Ectodermal cell (in vitro differentiated cells): Measurements from ENCODE around the gene TP53RK.

Experiments
- H3K27ac ChIP-seq: 2 replicates; pipeline ENCODE4 v1.7.0; 2013; ENCODE audit warnings: mild to moderate bottlenecking, low read depth, low read length; ENCODE audit not compliant: insufficient read depth, poor library complexity, severe bottlenecking
- H3K27me3 ChIP-seq: 2 replicates; pipeline ENCODE4 v1.7.0; 2013; ENCODE audit warnings: mild to moderate bottlenecking, low read length; ENCODE audit not compliant: insufficient read depth, control insufficient read depth, poor library complexity, severe bottlenecking
- H3K36me3 ChIP-seq: one replicate; pipeline ENCODE4 v1.7.0; 2013; ENCODE audit warnings: low read length; ENCODE audit not compliant: control insufficient read depth, insufficient read depth
- H3K4me1 ChIP-seq: one replicate; pipeline ENCODE4 v1.7.0; 2013; ENCODE audit warnings: low read length; ENCODE audit not compliant: control insufficient read depth, insufficient read depth
- H3K4me3 ChIP-seq: 2 replicates; pipeline ENCODE4 v1.7.0; 2013; ENCODE audit warnings: low read depth, low read length, control low read depth; ENCODE audit not compliant: insufficient read depth
- H3K9me3 ChIP-seq: 2 replicates; pipeline ENCODE4 v1.7.0; 2013; ENCODE audit warnings: mild to moderate bottlenecking, low read length, moderate library complexity; ENCODE audit not compliant: control insufficient read depth
- WGBS, 2 experiments: methylation state at CpG; one replicate each; pipeline ENCODE4 v1.1.7; 2013; ENCODE audit warnings: missing lambda C conversion rate in 2 of 2; 5-methylcytosine and 5-hydroxymethylcytosine counted together

The TP53RK gene

GRCh38 chr20:46720019-46720418 lies 30.8 kb upstream of the TP53RK start:
- Histone ChIP-seq H3K27me3 (no peaks in the 10 kb centered on the region), H3K9me3 (no peaks in the 10 kb centered on the region), H3K36me3 (peaks cover 7% of the 10 kb centered on the region), H3K27ac (no peak overlapping the region), H3K4me1 (peaks cover 7% of the 10 kb centered on the region), H3K4me3 (no peak overlapping the region)
- WGBS, 2 experiments = 100% methylated on average over 1 of the region's 1 CpG

GRCh38 chr20:46717818-46718541 lies 28.7 kb upstream of the TP53RK start:
- peaks cover 7% of the 10 kb centered on the region for H3K36me3 ChIP-seq
- H3K27ac ChIP-seq = no peak overlapping the region
- 83 to 85% methylated on average over 9 of the region's 9 CpGs for WGBS, 2 experiments
- H3K4me1 ChIP-seq = peaks cover 8% of the 10 kb centered on the region
- H3K27me3 ChIP-seq = no peaks in the 10 kb centered on the region
- no peaks in the 10 kb centered on the region for H3K9me3 ChIP-seq
- no peak overlapping the region for H3K4me3 ChIP-seq

- Histone ChIP-seq H3K9me3 (no peaks in the 10 kb centered on the region), H3K27me3 (no peaks in the 10 kb centered on the region), H3K4me3 (no peak overlapping the region), H3K36me3 (peaks cover 7% of the 10 kb centered on the region), H3K27ac (no peak overlapping the region), H3K4me1 (peaks cover 8% of the 10 kb centered on the region)
- WGBS, 2 experiments = 45 to 47% methylated on average over 4 of the region's 4 CpGs
Measured at GRCh38 chr20:46715292-46715756, 26.1 kb upstream of the TP53RK start.

- H3K4me1 ChIP-seq = peaks cover 9% of the 10 kb centered on the region
- H3K9me3 ChIP-seq = no peaks in the 10 kb centered on the region
- no peak overlapping the region for H3K4me3 ChIP-seq
- no peaks in the 10 kb centered on the region for H3K27me3 ChIP-seq
- H3K27ac ChIP-seq = no peak overlapping the region
- no peaks in the 10 kb centered on the region for H3K36me3 ChIP-seq
- WGBS, 2 experiments = 94 to 96% methylated on average over 15 of the region's 15 CpGs
Measured at GRCh38 chr20:46713957-46714834, 25.0 kb upstream of the TP53RK start.

- Histone ChIP-seq H3K9me3 (no peaks in the 10 kb centered on the region), H3K27ac (no peak overlapping the region), H3K27me3 (no peaks in the 10 kb centered on the region), H3K36me3 (no peaks in the 10 kb centered on the region), H3K4me3 (no peak overlapping the region), H3K4me1 (peaks cover 16% of the 10 kb centered on the region)
- WGBS, 2 experiments = 72 to 76% methylated on average over 5 of the region's 5 CpGs
Measured at GRCh38 chr20:46712056-46712636, 22.9 kb upstream of the TP53RK start.

- Histone ChIP-seq H3K36me3 (no peaks in the 10 kb centered on the region), H3K4me1 (peaks cover 12% of the 10 kb centered on the region), H3K4me3 (peak overlapping the region; percentile 56), H3K27me3 (no peaks in the 10 kb centered on the region), H3K27ac (no peak overlapping the region), H3K9me3 (no peaks in the 10 kb centered on the region)
- 59 to 62% methylated on average over 22 of the region's 22 CpGs for WGBS, 2 experiments
Measured at GRCh38 chr20:46710153-46710913, 21.1 kb upstream of the TP53RK start.

GRCh38 chr20:46709459-46710152 lies 20.4 kb upstream of the TP53RK start, which contains the start of gene SLC2A10:
Gene SLC2A10 (plus strand): TSS chr20:46709649. CDS start chr20:46709737, 88 bp downstream.
- WGBS, 2 experiments = 2% methylated on average over 67 of the region's 67 CpGs
- no peaks in the 10 kb centered on the region for H3K9me3 ChIP-seq
- no peaks in the 10 kb centered on the region for H3K27me3 ChIP-seq
- H3K4me3 ChIP-seq = peak within 1 kb of the TSS; percentile 56
- H3K27ac ChIP-seq = no peak within 1 kb of the TSS
- no peaks in the 10 kb centered on the region for H3K36me3 ChIP-seq
- peaks cover 11% of the 10 kb centered on the region for H3K4me1 ChIP-seq

GRCh38 chr20:46709055-46709458 lies 19.8 kb upstream of the TP53RK start:
- Histone ChIP-seq H3K4me1 (peaks cover 11% of the 10 kb centered on the region), H3K36me3 (no peaks in the 10 kb centered on the region), H3K9me3 (no peaks in the 10 kb centered on the region), H3K4me3 (peak overlapping the region; percentile 56), H3K27ac (no peak overlapping the region), H3K27me3 (no peaks in the 10 kb centered on the region)
- 60 to 62% methylated on average over 13 of the region's 13 CpGs for WGBS, 2 experiments

GRCh38 chr20:46708172-46708860 lies 19.1 kb upstream of the TP53RK start:
- WGBS, 2 experiments = 80 to 83% methylated on average over 8 of the region's 8 CpGs
- no peak overlapping the region for H3K4me3 ChIP-seq
- H3K9me3 ChIP-seq = no peaks in the 10 kb centered on the region
- H3K27me3 ChIP-seq = no peaks in the 10 kb centered on the region
- no peaks in the 10 kb centered on the region for H3K36me3 ChIP-seq
- H3K4me1 ChIP-seq = peaks cover 11% of the 10 kb centered on the region
- no peak overlapping the region for H3K27ac ChIP-seq
